GM12878 (cell line): ENCODE data around the gene TMEM18. TPM values are rescaled to one million over a fixed set of nuclear protein-coding genes. Genes with fewer than 3 reads are reported as not detected.

Experiments
- ATAC-seq: fragments of 200-7000 bp; cut with Tn5 transposase; 3 replicates; pipeline ENCODE4 v1.9.1; 2020; ENCODE audit warnings: mild to moderate bottlenecking, moderate library complexity
- BruUV-seq: library from RNA; stranded (reverse); fragments of 400-500 nt; replicated peaks from 2 replicates; lab custom pipeline; 2021; lab: Mats Ljungman, UMichigan
- CTCF ChIA-PET: fragments of 300-600 bp; sonication (Branson Sonifier 250); formaldehyde crosslinking; extraction: SDS; loops from one replicate; lab custom pipeline; 2021; ENCODE audit warnings: inconsistent platforms; lab: Yijun Ruan, JAX
- POLR2A ChIA-PET: fragments of 350-600 bp; formaldehyde crosslinking; extraction: SDS; loops from one replicate; lab custom pipeline; 2021; ENCODE audit warnings: inconsistent platforms; lab: Charles Lee
- RAD21 ChIA-PET: fragments of 300-600 bp; sonication (Branson Sonifier 250); formaldehyde crosslinking; loops from one replicate; lab custom pipeline; 2023; ENCODE audit warnings: antibody characterized with exemption; ENCODE audit not compliant: unreplicated experiment; lab: Charles Lee
- SMC1A ChIA-PET: fragments of 300-600 bp; sonication (Branson Sonifier 250); formaldehyde crosslinking; loops from one replicate; lab custom pipeline; 2023; ENCODE audit not compliant: unreplicated experiment, uncharacterized antibody; lab: Charles Lee
- DNase-seq: peaks from one replicate; pipeline ENCODE4 v3.0.0-alpha.2; 2011; ENCODE audit warnings: low read depth, low spot score
- FAIRE-seq: peaks from 3 replicates; lab custom pipeline; 2011; peaks lifted over from hg19 to GRCh38; lab: Jason Lieb, UNC
- H2AFZ ChIP-seq: 2 replicates; pipeline ENCODE4 v1.6.0; 2011; ENCODE audit warnings: low read depth, low read length, control low read depth; ENCODE audit not compliant: control insufficient read depth
- H3K27ac ChIP-seq: 2 replicates; pipeline ENCODE4 v1.5.1; 2011; ENCODE audit warnings: control low read depth; ENCODE audit not compliant: control insufficient read depth, insufficient read depth
- H3K27me3 ChIP-seq, 2 experiments: replicated peaks in 1 of 2; 2 replicates each; pipeline versions ENCODE4 v1.6.0 to v1.6.1; 2011; ENCODE audit warnings: low read length in 1 of 2; ENCODE audit not compliant: control insufficient read depth in 2 of 2, insufficient read depth in 2 of 2
- H3K36me3 ChIP-seq, 2 experiments: 2 replicates each; pipeline ENCODE4 v1.5.1; 2011; ENCODE audit warnings: low read length in 1 of 2; ENCODE audit not compliant: control insufficient read depth in 2 of 2, insufficient read depth in 2 of 2
- H3K4me1 ChIP-seq: 2 replicates; pipeline ENCODE4 v1.6.1; 2011; ENCODE audit warnings: mild to moderate bottlenecking, low read length, moderate library complexity, mixed read lengths; ENCODE audit not compliant: control insufficient read depth, insufficient read depth
- H3K4me2 ChIP-seq: 2 replicates; pipeline ENCODE4 v1.6.0; 2011; ENCODE audit warnings: control low read depth; ENCODE audit not compliant: control insufficient read depth, insufficient read depth
- H3K4me3 ChIP-seq: fragments of 200-600 bp; sonication (generic); 2 replicates; pipeline ENCODE4 v1.5.1; 2016
- H3K79me2 ChIP-seq: 2 replicates; pipeline ENCODE4 v1.6.0; 2011; ENCODE audit warnings: low read length; ENCODE audit not compliant: control insufficient read depth, insufficient read depth
- H3K9ac ChIP-seq: 2 replicates; pipeline ENCODE4 v1.8.0; 2011; ENCODE audit warnings: low read length, control low read depth, mixed read lengths; ENCODE audit not compliant: control insufficient read depth, insufficient read depth
- H3K9me3 ChIP-seq: replicated peaks from 3 replicates; pipeline ENCODE4 v1.5.1; 2011; ENCODE audit warnings: mild to moderate bottlenecking, low read length; ENCODE audit not compliant: control insufficient read depth, insufficient read depth
- H4K20me1 ChIP-seq: 2 replicates; pipeline ENCODE4 v1.6.0; 2011; ENCODE audit not compliant: control insufficient read depth, insufficient read depth
- KAT2A ChIP-seq: conservative IDR thresholded peaks from 2 replicates; pipeline ENCODE4 v1.6.1; 2011; ENCODE audit warnings: low read depth, low read length; ENCODE audit not compliant: control insufficient read depth
- MYB ChIP-seq: fragments of 150-350 bp; IDR thresholded peaks from 2 replicates; pipeline ENCODE4 v1.6.1; 2014; ENCODE audit warnings: mild to moderate bottlenecking, low read depth, low read length, borderline replicate concordance
- RAD21 ChIP-seq: IDR thresholded peaks from 2 replicates; pipeline ENCODE4 v1.6.1; 2011; ENCODE audit warnings: mild to moderate bottlenecking, low read depth, low read length, moderate library complexity; ENCODE audit not compliant: insufficient read depth
- TCF3 ChIP-seq: IDR thresholded peaks from 2 replicates; pipeline ENCODE4 v1.6.1; 2012; ENCODE audit warnings: low read depth, mild to moderate bottlenecking, low read length, borderline replicate concordance; ENCODE audit not compliant: insufficient read depth
- TCF7 ChIP-seq: IDR thresholded peaks from 2 replicates; pipeline ENCODE4 v1.6.1; 2014; ENCODE audit warnings: antibody characterized with exemption, borderline replicate concordance
- WGBS: methylation state at CpG from one replicate; pipeline ENCODE4 v1.1.6; 2016; ENCODE audit warnings: low lambda C conversion rate; ENCODE audit not compliant: insufficient replicate concordance, insufficient coverage; ENCODE audit errors: missing lambda C conversion rate; 5-methylcytosine and 5-hydroxymethylcytosine counted together
- in situ Hi-C: fragments of 300-500 bp; cut with MboI; formaldehyde crosslinking; loops from 9 replicates; pipeline ENCODE4 v1.14.3; 2018; ENCODE audit warnings: mixed read lengths
- intact Hi-C: fragments of 100-400 bp; cut with micrococcal nuclease; formaldehyde crosslinking; loops from one replicate; pipeline ENCODE4 v1.14.2; 2022; ENCODE audit not compliant: unreplicated experiment
- polyA plus RNA-seq, 11 experiments: library from polyadenylated mRNA; depleted of rRNA in 4 of 11; unstranded in 6 of 11; stranded (reverse) in 5 of 11; fragments of >200 nt; fragmentation: Nextera tagmentation in 4 of 11; fragmentation: Illumina TruSeq in 1 of 11; extraction: Ambion mirVana in 4 of 11; extraction: Trizol in 1 of 11; gene quantifications; 1 replicate in 1 of 11; 2 replicates in 10 of 11; pipeline versions ENCODE4 v1.2.1 to v1.2.3, GENCODE V29; 2011 to 2016; ENCODE audit warnings: inconsistent platforms in 2 of 11, missing spikeins in 2 of 11, low read depth in 1 of 11
- total RNA-seq, 4 experiments: library from RNA; depleted of rRNA in 3 of 4; stranded (reverse); fragments of >200 nt in 3 of 4; fragmentation: Illumina TruSeq in 1 of 4; extraction: Trizol in 1 of 4; gene quantifications; 2 replicates each; pipeline versions ENCODE4 v1.2.1 to v1.2.3, GENCODE V29; 2013 to 2021
- TF ChIP-seq, protein P1 (sequence below): fragments of 450-650 bp; IDR thresholded peaks from 2 replicates; pipeline ENCODE4 v1.6.1; 2017; ENCODE audit warnings: borderline replicate concordance
- TF ChIP-seq, protein P2 (sequence below), 3 experiments: IDR thresholded peaks in 2 of 3; conservative IDR thresholded peaks in 1 of 3; 2 replicates each; pipeline ENCODE4 v1.5.1; 2011; ENCODE audit warnings: low read depth in 3 of 3, low read length in 3 of 3, mild to moderate bottlenecking in 3 of 3, control low read depth in 2 of 3, moderate library complexity in 2 of 3, inconsistent platforms in 1 of 3, mixed read lengths in 1 of 3; ENCODE audit not compliant: control insufficient read depth in 2 of 3, insufficient read depth in 1 of 3; ENCODE audit errors: extremely low read depth in 1 of 3

TMEM18 gene
- total and polyA plus RNA-seq, 10 of the 15 experiments (the other 5 are each of a cell fraction or from before 2014, with no cell fraction given), result 11.2 to 56.3 (median 26.0) TPM

DNA sequence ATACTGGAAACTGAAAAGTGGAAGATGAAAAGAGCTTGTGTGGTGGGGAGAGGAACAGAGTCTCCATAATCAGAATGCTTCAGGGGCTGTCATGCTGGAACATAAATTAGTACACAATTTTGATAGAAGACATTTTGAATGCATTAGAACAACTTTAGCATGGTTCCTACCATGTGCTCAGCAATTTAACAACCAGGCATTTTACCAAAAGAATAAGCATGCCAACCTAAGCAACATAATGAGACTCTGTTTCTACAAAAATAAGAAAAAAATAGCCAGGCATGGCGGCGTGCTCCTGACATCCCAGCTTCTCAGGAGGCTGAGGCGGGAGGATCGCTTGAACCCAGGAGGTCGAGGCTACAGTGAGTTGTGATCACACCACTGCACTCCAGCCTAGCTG, 40.5 kb upstream of the TMEM18 start:
- CTCF ChIA-PET, result no interaction called here
- no TSS peak for BruUV-seq
- SMC1A ChIA-PET, result interaction anchor here (1.2 kb wide), 1 partner anchor 8 kb away, joined by 7 read pairs; no protein-coding TSS in a partner anchor
- intact Hi-C loops (loop anchor here (10.0 kb wide), 1 partner anchor 427 kb away; no protein-coding TSS in a partner anchor), in situ Hi-C loops (loop anchor here (5.0 kb wide), 1 partner anchor 835 kb away; no protein-coding TSS in a partner anchor)
- Histone ChIP-seq H3K9ac (no peak overlapping the region), H3K27me3 (0 out of 4 replicates have a peak, but pooled peaks cover 0 to 3% of the 10 kb centered on the region in 2 experiments), H3K9me3 (no peaks in the 10 kb centered on the region), H4K20me1 (no peaks in the 10 kb centered on the region), H3K4me3 (no peak overlapping the region), H3K4me1 (peaks cover 11% of the 10 kb centered on the region), H3K4me2 (no peak overlapping the region), H3K79me2 (no peaks in the 10 kb centered on the region), H3K36me3 (no peaks in the 10 kb centered on the region), H2AFZ (no peak overlapping the region), H3K27ac (no peak overlapping the region)
- RAD21 ChIA-PET, result no interaction called here
- no peak for FAIRE-seq
- DNase-seq, result no peak
- WGBS, result 77% methylated on average over 5 of the region's 5 CpGs
- no peak for TF ChIP-seq TCF3
- no peak for TF ChIP-seq TCF7
- no peak for TF ChIP-seq MYB
- POLR2A ChIA-PET, result no interaction called here
- ATAC-seq, result no peak

DNA sequence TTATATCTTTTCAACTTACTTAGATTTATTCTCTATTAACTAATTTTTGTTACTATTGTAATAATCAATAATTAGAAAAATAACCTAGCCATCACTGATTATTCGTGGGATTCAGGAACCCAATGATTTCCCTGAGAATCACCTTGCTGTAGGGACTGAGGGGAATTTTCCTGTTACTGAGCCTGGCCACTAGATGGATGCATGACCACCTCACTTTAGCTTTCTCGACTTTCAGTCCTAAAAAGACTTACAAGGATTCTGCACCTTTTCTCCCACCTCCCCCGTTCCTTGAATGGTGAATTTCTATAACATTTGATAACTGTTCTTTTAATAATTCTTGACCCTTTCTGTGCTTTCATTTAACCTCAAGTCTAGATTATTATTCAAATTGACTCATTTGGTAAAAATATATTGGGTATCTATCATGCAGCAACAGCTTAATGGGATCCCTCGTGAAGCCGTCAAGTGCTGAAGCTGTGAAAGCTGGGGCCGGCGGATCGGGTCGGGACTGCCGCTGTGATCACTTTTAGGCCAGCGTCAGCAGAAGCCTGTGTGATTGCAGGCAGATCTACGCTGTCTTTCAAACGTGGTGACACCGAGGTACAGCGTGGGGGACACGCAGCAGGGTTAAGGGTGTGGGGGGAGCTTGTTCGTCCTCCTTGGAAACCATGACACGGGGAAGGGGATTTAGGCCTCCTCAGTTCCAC, 38.8 kb upstream of the TMEM18 start:
- Histone ChIP-seq H3K79me2 (no peaks in the 10 kb centered on the region), H3K9me3 (no peaks in the 10 kb centered on the region), H3K4me1 (peaks cover 11% of the 10 kb centered on the region), H3K9ac (no peak overlapping the region), H3K36me3 (no peaks in the 10 kb centered on the region), H4K20me1 (no peaks in the 10 kb centered on the region), H3K27ac (no peak overlapping the region), H3K4me2 (no peak overlapping the region), H3K27me3 (0 out of 4 replicates have a peak, but pooled peaks cover 0 to 3% of the 10 kb centered on the region in 2 experiments), H2AFZ (no peak overlapping the region), H3K4me3 (no peak overlapping the region)
- RAD21 ChIA-PET, result interaction anchor here (1.0 to 3.1 kb wide), 4 partner anchors 10 to 834 kb away, joined by 3 to 20 read pairs (median 6); no protein-coding TSS in a partner anchor
- POLR2A ChIA-PET, result no interaction called here
- DNase-seq (no peak), ATAC-seq (no peak), FAIRE-seq (no peak)
- SMC1A ChIA-PET, result interaction anchor here (0.8 to 2.9 kb wide), 6 partner anchors 10 to 132 kb away, joined by 3 to 26 read pairs (median 5); no protein-coding TSS in a partner anchor
- no TSS peak for BruUV-seq
- CTCF ChIA-PET, result interaction anchor here (0.6 to 3.1 kb wide), 9 partner anchors 10 to 1053 kb away, joined by 3 to 32 read pairs (median 4); no protein-coding TSS in a partner anchor
- intact Hi-C loops, result loop anchor here (10.0 kb wide), 1 partner anchor 429 kb away; no protein-coding TSS in a partner anchor
- TF ChIP-seq, protein P1, sequence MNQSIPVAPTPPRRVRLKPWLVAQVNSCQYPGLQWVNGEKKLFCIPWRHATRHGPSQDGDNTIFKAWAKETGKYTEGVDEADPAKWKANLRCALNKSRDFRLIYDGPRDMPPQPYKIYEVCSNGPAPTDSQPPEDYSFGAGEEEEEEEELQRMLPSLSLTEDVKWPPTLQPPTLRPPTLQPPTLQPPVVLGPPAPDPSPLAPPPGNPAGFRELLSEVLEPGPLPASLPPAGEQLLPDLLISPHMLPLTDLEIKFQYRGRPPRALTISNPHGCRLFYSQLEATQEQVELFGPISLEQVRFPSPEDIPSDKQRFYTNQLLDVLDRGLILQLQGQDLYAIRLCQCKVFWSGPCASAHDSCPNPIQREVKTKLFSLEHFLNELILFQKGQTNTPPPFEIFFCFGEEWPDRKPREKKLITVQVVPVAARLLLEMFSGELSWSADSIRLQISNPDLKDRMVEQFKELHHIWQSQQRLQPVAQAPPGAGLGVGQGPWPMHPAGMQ, result no peak
- TF ChIP-seq RAD21 (peak; percentile 30; the same call in 1 of the 2 replicates), KAT2A (no peak)
- TF ChIP-seq, protein P2, sequence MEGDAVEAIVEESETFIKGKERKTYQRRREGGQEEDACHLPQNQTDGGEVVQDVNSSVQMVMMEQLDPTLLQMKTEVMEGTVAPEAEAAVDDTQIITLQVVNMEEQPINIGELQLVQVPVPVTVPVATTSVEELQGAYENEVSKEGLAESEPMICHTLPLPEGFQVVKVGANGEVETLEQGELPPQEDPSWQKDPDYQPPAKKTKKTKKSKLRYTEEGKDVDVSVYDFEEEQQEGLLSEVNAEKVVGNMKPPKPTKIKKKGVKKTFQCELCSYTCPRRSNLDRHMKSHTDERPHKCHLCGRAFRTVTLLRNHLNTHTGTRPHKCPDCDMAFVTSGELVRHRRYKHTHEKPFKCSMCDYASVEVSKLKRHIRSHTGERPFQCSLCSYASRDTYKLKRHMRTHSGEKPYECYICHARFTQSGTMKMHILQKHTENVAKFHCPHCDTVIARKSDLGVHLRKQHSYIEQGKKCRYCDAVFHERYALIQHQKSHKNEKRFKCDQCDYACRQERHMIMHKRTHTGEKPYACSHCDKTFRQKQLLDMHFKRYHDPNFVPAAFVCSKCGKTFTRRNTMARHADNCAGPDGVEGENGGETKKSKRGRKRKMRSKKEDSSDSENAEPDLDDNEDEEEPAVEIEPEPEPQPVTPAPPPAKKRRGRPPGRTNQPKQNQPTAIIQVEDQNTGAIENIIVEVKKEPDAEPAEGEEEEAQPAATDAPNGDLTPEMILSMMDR (IDR thresholded peaks at IDR 0.05 in 2 of 3, conservative IDR thresholded peaks at IDR 0.05 in 1 of 3; ENCODE audit: control insufficient read depth in 2 of 3, extremely low read depth in 1 of 3, insufficient read depth in 1 of 3, low read depth in 3 of 3, low read length in 3 of 3), result peak in 2 of 3 experiments; percentile 23 to 31; a peak in 2 of 6 replicates
- 56% methylated on average over 18 of the region's 18 CpGs for WGBS
- in situ Hi-C loops, result loop anchor here (5.0 kb wide), 1 partner anchor 836 kb away; no protein-coding TSS in a partner anchor
